Sciatic nerve (tissue), 2 donors: Measurements from ENCODE around the gene CDPF1. TPM values are rescaled to one million over a fixed set of nuclear protein-coding genes. Genes with fewer than 3 reads are reported as not detected.
"Not testable (repeated sequence)": the region's sequence is repeated elsewhere in the genome, so short reads cannot be mapped to it uniquely, and the experiment has no call there.

Experiments
- ATAC-seq: fragments of 200-7000 bp; cut with Tn5 transposase; one replicate; pipeline ENCODE4 v1.9.1; 2020; ENCODE audit warnings: mild to moderate bottlenecking, moderate library complexity
- DNase-seq: peaks from one replicate; pipeline ENCODE4 v3.0.0-alpha.2; 2020; ENCODE audit warnings: low spot score
- intact Hi-C: fragments of 100-400 bp; cut with DNase I; formaldehyde crosslinking; loops from one replicate; pipeline ENCODE4 v1.14.2; 2022
- total RNA-seq: library from RNA; stranded (reverse); fragmentation: NEBNext Ultra II Directional; extraction: Animal tissue kit (Norgen Biotek cat#: 25700); gene quantifications from one replicate; pipeline ENCODE4 v1.2.1, GENCODE V29; 2021
- donor health status: DM: no; HTN: no; CAD: no.
- donor health status: DM: no; HTN: no; CAD: no.

CDPF1 gene
- total RNA-seq, 1 donor from 2014 or later: 6.8 TPM

- DNase-seq, intact Hi-C loops, ATAC-seq: not testable (repeated sequence)
These were observed 14.4 kb upstream of the CDPF1 start for GRCh38 chr22:46264520-46264919.

DNA sequence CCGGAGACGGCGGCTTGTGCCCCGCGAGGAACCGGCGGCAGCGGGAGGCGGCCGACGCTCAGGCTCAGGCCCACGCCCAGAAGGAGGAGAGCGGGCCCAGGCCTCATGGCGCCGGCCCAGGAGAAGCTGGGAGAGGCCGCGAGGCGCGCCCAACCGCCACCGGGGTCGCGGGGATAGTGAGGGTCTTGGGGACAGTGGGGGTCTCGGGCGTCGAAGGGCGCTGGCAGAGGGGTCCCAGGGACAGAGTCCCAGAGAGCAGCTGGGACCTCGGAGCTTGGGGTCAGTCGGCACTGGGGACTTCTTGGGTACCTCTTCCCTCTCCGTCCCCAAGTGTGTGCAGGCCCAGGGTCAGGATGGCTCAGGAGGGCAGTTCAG, 13.1 kb upstream of the CDPF1 start, which contains the start of gene PKDREJ:
TSS of gene PKDREJ (minus strand) at position 128 of the 375 bp plus-strand sequence. CDS start at position 107, 21 bp downstream.
- ATAC-seq (no peak), DNase-seq (no peak)
- intact Hi-C loops: no loop called here

DNA sequence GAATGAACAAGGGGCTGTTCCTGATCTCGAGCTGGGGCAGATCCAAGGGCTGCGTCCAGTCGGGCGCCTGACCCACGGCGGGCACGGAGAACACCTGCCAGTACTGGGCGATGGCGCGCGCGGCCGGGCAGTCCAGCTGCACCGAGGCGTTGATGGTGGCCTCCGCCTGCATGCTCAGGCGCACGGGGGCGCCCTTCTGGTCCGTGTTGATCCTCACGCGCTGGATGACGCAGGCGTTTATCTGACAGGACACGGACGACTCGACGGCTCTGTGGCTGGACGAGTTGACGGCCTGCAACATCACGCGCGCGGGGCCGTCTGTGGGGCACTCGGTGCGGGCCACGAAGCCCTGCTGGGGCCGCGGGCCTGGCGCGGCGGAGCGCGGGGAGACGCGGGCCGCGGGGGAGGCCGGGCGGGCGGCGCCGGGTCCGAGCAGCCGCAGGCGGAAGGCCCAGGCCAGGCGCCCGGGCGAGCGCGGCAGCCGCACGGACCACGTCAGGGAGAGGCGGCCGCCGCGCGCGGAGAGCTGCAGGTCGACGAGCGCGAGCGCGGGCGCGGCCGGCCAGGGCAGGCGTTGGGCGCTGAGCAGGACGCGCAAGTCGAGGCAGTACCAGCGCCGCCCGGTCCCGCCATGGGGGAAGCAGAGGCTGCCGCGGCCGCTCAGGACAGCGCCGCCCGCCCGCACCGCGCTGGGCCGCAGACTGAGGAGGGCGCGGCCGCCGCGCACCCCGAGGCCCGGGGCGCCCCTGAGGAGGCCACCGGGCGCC, 12.5 kb upstream of the CDPF1 start:
- DNase-seq (peak; percentile 77), ATAC-seq (peak; percentile 77)
- intact Hi-C loops: no loop called here

DNA sequence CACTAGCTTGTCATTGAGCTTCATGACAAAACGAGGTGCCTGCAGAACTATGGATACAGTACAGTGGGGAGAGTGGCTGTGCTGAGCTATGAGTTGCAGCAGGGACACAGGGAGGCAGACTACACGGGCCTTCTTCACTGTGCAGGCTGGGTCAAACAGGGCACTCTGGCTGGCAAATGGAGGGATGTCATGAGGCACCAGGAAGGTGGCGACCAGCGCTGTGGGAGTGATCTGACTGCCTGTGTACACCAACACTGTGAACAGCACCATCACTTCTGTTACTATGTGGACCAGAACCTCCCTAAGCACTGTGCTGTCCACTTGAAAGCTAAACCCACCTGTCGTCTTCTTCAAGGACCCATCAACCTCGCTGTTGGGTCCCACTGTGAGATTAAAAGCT, 9.9 kb upstream of the CDPF1 start:
- DNase-seq: no peak

GRCh38 chr22:46259374-46259773, 9.3 kb upstream of the CDPF1 start:
- intact Hi-C loops: no loop called here
- no peak for ATAC-seq
- no peak for DNase-seq

More for the DNA sequence above, 9.9 kb upstream of the CDPF1 start:
- intact Hi-C loops: no loop called here
- ATAC-seq: no peak

DNA sequence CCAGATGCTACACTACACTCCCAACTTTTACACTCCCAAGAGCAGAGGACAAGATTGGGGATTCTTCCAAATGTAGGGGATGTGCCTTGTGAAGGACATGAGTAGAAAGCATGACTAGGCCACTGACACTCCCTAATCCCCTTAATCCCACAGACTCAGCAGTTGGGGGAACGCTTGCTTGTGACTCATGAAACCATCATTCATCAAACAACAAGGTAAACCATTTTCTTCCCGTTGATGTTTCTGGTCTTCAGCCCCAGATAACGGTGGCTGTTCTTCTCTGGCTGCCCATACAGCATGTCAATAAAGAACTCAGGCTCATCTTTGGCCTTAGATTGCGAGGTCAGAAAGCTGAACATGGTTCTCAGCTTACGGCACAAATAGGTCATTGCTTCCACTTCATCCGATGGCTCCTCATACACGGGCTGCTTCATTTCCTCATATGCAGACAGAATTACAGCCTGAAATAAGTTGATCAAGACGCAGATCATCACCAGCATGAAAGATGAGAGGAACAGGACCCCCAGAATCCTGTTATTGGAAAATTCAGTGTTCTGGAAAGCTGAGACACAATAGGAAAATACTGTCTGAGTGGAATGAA, 6.4 kb upstream of the CDPF1 start:
- ATAC-seq: no peak
- no peak for DNase-seq
- intact Hi-C loops: no loop called here

- DNase-seq: no peak
- no peak for ATAC-seq
- intact Hi-C loops: no loop called here
These were observed 1.8 kb upstream of the CDPF1 start for GRCh38 chr22:46251816-46252380.

DNA sequence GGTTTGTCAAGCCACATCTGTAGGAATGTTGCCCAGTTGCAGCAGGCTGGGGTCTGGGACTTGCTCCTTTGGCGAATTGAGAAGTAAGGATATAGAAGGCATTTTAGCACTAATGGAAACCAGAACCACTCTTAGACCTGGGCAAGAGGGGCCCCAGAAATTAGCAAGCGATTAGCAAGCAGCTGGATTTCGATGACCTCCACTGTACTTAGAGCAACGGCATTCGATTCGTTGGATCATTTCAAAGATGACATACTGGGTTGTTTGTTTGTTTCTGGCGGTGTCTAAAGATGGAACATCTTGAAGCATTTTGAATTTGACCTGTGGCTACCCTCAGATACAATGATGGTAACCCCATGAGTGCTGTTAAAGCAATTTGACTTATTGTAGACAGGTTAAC, 1.2 kb upstream of the CDPF1 start:
- DNase-seq (no peak), ATAC-seq (no peak)
- intact Hi-C loops: no loop called here

DNA sequence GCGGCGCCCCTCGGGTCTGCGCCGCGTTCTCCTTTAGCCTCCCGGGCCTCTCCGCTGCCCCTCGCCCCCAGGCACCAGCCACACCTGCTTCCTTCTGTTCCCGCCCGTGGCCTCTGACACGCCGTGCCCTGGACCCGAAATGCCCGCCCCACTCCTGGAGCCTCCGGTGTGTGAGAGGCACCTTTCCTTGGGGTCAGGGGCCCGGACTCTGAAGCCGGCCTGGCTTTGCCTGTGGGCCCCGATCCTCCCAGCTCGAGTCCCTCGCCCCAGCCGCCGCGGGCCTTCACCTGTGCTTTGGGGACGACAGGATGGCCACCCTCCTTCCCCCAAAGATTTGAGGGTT, 661 bp upstream of the CDPF1 start:
- peak; percentile 16 for ATAC-seq
- DNase-seq: peak; percentile 65
- intact Hi-C loops: no loop called here

- intact Hi-C loops: no loop called here
- DNase-seq (no peak), ATAC-seq (no peak)
These were observed 2.6 kb downstream of the CDPF1 start for GRCh38 chr22:46247443-46247975.

- no peak for DNase-seq
- no peak for ATAC-seq
- intact Hi-C loops: no loop called here
These were observed 3.9 kb downstream of the CDPF1 start for GRCh38 chr22:46246178-46246577.

- intact Hi-C loops: no loop called here
- no peak for DNase-seq
- ATAC-seq: peak; percentile 52
These were observed 4.6 kb downstream of the CDPF1 start for GRCh38 chr22:46245511-46245910.

DNA sequence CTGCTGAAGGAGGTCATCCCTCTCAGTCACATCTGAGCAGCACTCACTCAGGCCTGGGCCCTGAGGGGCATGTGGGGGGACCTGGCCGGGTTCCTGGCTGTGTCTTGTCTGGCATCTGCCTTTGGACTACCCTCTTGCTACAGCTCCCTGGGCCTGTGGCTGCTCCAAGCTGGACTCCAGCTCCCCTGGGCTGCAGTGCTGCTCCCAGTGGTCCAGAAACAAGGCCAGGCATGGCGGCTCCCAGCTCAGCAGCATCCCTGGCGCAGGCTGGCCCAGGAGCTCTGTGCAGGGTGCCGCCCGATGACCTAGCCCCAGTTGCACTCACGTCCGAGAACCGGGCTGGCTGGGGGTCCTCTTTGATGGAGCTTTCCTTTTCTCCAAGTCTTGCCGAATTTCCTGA, 5.3 kb downstream of the CDPF1 start:
- DNase-seq (no peak), ATAC-seq (no peak)
- intact Hi-C loops: no loop called here

DNA sequence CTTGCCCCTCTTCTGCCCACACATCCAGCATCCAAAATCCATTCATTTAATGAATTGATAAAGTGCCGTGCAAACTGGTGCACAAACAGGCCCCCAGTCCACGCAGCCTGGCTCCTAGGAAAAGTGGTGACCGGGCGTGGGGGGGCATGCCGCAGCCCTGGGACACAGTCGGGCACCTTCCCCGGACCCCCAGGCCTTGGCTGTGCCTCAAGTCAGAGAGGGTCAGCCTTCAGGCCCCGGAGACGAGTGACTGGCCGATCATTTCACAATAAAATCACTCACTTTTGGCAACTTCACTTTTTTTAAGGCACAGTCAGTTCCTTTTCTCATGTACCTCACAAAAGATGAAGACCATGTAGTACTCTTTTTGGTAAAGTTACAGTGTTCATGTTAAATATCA, 8.0 kb downstream of the CDPF1 start:
- ATAC-seq (no peak), DNase-seq (no peak)
- intact Hi-C loops: no loop called here

DNA sequence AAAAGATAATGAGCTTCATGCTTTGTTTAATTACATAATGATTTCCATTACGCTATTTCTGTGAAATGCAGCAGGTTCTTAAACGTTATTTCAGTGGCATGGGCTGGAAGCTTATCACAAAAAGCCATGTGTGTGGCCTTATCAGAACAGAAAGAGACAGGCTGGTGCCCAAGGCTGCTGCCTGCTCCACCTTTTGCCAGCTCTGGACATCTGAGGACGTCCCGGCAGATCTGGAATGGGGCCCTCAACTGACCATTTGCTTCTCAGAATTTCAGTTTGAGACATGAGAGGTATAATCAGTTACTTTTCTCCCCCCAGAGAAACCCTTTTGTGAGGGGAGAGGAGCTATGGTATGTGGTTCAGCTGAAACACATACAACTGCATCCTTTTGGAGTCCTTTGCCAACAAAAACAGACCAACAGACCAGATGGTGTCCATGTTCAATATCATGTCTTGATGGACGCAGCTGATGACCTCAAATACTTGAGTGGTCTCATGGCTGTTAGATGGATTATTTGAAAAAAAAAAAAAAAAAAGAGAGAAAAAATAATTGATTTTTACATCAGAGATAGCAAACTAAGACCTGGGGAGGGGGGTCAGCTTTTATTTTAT, 8.6 kb downstream of the CDPF1 start:
- DNase-seq: no peak
- intact Hi-C loops: no loop called here
- ATAC-seq: no peak

DNA sequence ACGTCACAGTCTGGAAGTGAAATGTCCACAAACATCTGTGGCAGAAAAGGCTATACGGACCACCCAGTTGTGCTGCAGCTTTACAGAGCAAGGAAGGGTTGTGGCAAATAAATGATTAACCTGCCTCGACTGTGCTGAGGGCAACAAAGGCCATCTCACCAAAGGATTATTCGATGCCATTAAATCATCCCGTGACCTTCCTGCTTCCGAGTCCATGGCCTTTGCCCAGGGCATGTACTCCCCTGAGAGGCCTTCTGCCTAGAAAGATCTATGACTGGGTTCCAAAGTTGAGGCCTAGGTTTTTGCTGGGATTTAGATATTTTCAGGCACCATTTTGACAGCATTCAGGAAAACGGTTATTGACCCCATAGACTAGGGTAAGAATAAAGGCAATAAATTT, 9.2 kb downstream of the CDPF1 start:
- DNase-seq: no peak
- ATAC-seq: no peak
- intact Hi-C loops: no loop called here

GRCh38 chr22:46240506-46240905, 9.6 kb downstream of the CDPF1 start:
- DNase-seq (no peak), ATAC-seq (no peak)
- intact Hi-C loops: no loop called here

DNA sequence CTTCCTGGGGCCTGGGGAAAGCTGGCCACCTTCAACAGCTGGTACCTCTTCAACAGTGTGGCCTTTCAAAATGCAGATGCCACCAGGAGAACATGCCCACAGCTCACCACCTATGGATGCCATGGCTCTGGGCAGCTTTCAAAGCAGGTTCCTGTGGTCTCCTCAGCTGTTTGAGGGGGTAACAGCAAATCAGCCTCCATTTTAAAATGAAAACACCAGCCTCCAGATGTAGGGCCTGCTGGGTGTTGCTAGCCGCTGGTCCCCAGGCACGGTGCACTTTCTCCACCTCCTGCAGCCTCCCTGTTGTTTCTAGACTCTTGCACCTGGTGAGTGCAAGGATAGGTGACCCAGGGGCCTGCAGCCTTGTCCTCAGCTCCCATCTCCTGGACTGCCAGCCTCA, 10.0 kb downstream of the CDPF1 start:
- intact Hi-C loops: no loop called here
- no peak for ATAC-seq
- no peak for DNase-seq

DNA sequence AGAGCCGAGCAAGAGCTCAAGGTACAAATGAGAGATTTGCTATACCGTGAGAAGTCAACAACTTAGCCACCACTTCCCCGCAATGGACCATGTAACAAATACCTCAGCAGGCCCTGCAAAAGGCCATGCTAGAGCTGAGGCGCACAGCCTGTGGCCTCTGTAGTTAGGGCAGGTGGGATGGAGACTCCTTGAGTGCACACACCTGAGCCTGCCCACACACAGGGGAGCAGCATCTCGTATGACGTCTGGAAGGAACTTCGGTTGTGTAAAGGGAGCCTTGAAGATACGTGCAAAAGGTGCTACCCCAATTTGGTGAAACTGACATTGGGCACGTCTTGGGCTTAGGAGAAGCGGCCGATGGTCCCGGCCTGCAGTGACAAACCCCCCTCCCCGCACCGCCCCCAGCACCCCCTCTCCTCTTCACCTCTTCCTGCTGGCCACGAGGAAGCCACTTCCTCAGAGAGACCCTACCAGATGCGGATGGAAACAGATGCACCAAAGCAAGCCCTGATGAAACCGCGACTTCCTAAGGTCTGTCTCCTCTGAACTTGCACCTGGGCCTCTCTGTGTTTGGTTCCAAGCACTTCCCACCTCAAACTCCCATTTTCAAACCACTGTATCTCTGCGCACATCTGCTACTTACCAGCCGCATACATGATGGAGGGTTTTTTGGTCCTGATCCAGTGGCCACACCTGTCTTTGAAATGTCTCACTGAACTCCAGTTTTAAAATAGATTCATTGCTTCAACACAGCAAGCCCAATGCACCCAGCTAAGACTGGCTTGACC, 10.6 kb downstream of the CDPF1 start:
- no peak for ATAC-seq
- no peak for DNase-seq
- intact Hi-C loops: no loop called here
